Thoracic aorta (tissue), 2 donors: ENCODE measurements around the gene UBASH3A. TPM values are rescaled to one million over a fixed set of nuclear protein-coding genes. Genes with fewer than 3 reads are reported as not detected.

Experiments
- ATAC-seq: fragments of 150-250 bp; one replicate; pipeline ENCODE4 v1.8.0; 2017; ENCODE audit warnings: low read depth; ENCODE audit not compliant: insufficient number of reproducible peaks, low FRiP score
- DNase-seq: peaks from one replicate; pipeline ENCODE4 v3.0.0-alpha.2; 2020; ENCODE audit warnings: low spot score
- H3K27ac ChIP-seq, 2 donors: fragments of 200-600 bp; sonication (generic); 1 replicate in 1 of 2; 2 replicates in 1 of 2; pipeline ENCODE4 v1.5.1; 2016; ENCODE audit warnings: mild to moderate bottlenecking in 2 of 2, moderate library complexity in 2 of 2
- H3K27me3 ChIP-seq: fragments of 200-600 bp; sonication (generic); replicated peaks from 2 replicates; pipeline ENCODE4 v1.6.0; 2016; ENCODE audit warnings: mild to moderate bottlenecking; ENCODE audit not compliant: insufficient read depth
- H3K36me3 ChIP-seq: fragments of 200-600 bp; sonication (generic); one replicate; pipeline ENCODE4 v1.5.1; 2016
- H3K4me1 ChIP-seq, 2 donors: fragments of 200-600 bp; sonication (generic); 1 replicate in 1 of 2; 2 replicates in 1 of 2; pipeline versions ENCODE4 v1.5.1 to v1.6.0; 2016; ENCODE audit warnings: low read depth in 2 of 2, mild to moderate bottlenecking in 1 of 2; ENCODE audit not compliant: control insufficient read depth in 1 of 2
- H3K4me3 ChIP-seq: fragments of 200-600 bp; sonication (generic); 2 replicates; pipeline ENCODE4 v1.5.1; 2016; ENCODE audit warnings: mild to moderate bottlenecking
- H3K9me3 ChIP-seq: fragments of 200-600 bp; sonication (generic); 2 replicates; pipeline ENCODE4 v1.5.1; 2016
- CTCF ChIP-seq: fragments of 200-600 bp; sonication (generic); IDR thresholded peaks from one replicate; pipeline ENCODE4 v1.5.1; 2019; ENCODE audit warnings: antibody characterized with exemption
- total RNA-seq, 2 donors: library from RNA; depleted of rRNA; stranded (reverse); fragments of >200 nt; gene quantifications; one replicate each; pipeline versions ENCODE4 v1.1.0 to v1.2.3, GENCODE V29; 2016

UBASH3A gene
- total RNA-seq, 2 donors from 2014 or later = 1.2 to 1.3 TPM

DNA sequence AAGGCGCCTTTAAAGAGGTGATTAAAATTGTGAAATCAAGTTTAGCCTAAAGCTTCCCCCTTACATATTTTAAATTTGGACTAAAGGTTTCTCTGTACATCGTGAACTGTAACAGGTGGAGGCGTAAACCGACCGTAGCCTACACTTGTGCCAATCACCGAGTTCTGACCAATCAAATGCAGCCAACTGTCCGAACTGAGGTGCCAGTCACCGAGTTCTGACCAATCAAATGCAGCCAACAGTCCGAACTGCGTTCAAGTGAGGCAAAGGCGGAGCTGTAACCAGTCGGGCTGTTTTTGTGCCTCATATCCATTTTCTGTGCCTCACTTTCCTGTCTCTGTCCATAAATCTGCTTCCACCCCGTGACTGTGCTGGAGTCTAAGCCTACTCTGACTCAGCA is 44.8 kb upstream of the UBASH3A start:
- DNase-seq (no peak), ATAC-seq (no peak)
- Histone ChIP-seq H3K9me3 (peaks cover 4% of the 10 kb centered on the region), H3K27me3 (no peaks in the 10 kb centered on the region), H3K4me3 (no peak overlapping the region), H3K27ac (no peak overlapping the region), H3K4me1 (no peaks in the 10 kb centered on the region), H3K36me3 (no peaks in the 10 kb centered on the region)
- TF ChIP-seq CTCF = no peak

DNA sequence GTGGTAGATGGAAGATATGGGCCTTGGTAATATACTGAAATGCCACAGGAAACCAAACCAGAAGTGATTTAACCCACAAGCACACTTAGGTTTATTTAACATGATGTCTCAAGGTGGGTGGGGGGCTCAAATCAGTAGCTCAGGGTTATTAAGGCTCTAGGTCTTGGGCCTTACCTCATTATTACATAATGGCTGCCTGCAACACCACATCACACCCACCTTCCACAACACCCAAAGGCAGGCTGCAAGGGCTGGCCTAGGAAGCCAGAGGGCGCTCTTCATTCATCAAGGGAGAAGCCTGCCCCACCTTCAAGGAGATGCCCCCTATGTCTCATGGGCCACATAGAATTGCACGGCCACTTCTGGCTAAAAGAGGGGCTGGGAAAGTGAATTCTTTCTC is 43.4 kb upstream of the UBASH3A start:
- Histone ChIP-seq H3K27me3 (no peaks in the 10 kb centered on the region), H3K9me3 (peaks cover 4% of the 10 kb centered on the region)

GRCh38 chr21:42361286-42361685 is 42.4 kb upstream of the UBASH3A start:
- TF ChIP-seq CTCF = no peak
- no peak for DNase-seq
- H3K4me3 ChIP-seq = no peak overlapping the region
- no peaks in the 10 kb centered on the region for H3K4me1 ChIP-seq
- H3K27ac ChIP-seq = no peak overlapping the region
- ATAC-seq = no peak
- no peaks in the 10 kb centered on the region for H3K27me3 ChIP-seq
- no peaks in the 10 kb centered on the region for H3K36me3 ChIP-seq
- H3K9me3 ChIP-seq = no peaks in the 10 kb centered on the region

More for the DNA sequence above, 43.4 kb upstream of the UBASH3A start:
- H3K36me3 ChIP-seq = no peaks in the 10 kb centered on the region
- DNase-seq = no peak
- no peak for ATAC-seq
- H3K4me1 ChIP-seq = no peaks in the 10 kb centered on the region
- H3K4me3 ChIP-seq = no peak overlapping the region
- H3K27ac ChIP-seq = no peak overlapping the region
- no peak for TF ChIP-seq CTCF

GRCh38 chr21:42362198-42362597 is 41.5 kb upstream of the UBASH3A start:
- Histone ChIP-seq H3K4me3 (no peak overlapping the region), H3K27me3 (no peaks in the 10 kb centered on the region), H3K36me3 (no peaks in the 10 kb centered on the region), H3K27ac (no peak overlapping the region), H3K9me3 (no peaks in the 10 kb centered on the region), H3K4me1 (no peaks in the 10 kb centered on the region)
- TF ChIP-seq CTCF = no peak
- ATAC-seq (no peak), DNase-seq (no peak)

DNA sequence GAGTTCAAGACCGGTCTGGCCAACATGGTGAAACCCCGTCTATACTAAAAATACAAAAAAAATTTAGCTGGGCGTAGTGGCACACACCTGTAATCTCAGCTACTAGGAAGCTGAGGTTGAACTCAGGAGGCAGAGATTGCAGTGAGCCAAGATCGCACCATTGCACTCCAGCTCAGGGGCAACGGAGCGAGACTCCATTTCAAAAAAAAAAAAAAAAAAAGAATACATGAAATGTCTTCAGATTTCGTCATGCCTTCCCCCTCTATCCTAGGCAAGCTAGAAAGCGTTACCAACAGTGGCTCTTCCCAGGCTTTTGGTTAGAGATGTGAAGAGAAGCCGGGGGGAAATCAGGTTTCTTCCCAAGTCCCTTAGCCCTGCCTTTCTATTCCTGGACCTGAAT is 41.0 kb upstream of the UBASH3A start:
- no peak for TF ChIP-seq CTCF
- Histone ChIP-seq H3K4me1 (no peaks in the 10 kb centered on the region), H3K27me3 (no peaks in the 10 kb centered on the region), H3K27ac (no peak overlapping the region), H3K9me3 (no peaks in the 10 kb centered on the region), H3K36me3 (no peaks in the 10 kb centered on the region), H3K4me3 (no peak overlapping the region)
- no peak for ATAC-seq
- DNase-seq = no peak
